Measurements from ENCODE around the gene KLK15.
"Not testable (repeated sequence)": the region's sequence is repeated elsewhere in the genome, so short reads cannot be mapped to it uniquely, and the experiment has no call there.

The KLK15 gene

DNA sequence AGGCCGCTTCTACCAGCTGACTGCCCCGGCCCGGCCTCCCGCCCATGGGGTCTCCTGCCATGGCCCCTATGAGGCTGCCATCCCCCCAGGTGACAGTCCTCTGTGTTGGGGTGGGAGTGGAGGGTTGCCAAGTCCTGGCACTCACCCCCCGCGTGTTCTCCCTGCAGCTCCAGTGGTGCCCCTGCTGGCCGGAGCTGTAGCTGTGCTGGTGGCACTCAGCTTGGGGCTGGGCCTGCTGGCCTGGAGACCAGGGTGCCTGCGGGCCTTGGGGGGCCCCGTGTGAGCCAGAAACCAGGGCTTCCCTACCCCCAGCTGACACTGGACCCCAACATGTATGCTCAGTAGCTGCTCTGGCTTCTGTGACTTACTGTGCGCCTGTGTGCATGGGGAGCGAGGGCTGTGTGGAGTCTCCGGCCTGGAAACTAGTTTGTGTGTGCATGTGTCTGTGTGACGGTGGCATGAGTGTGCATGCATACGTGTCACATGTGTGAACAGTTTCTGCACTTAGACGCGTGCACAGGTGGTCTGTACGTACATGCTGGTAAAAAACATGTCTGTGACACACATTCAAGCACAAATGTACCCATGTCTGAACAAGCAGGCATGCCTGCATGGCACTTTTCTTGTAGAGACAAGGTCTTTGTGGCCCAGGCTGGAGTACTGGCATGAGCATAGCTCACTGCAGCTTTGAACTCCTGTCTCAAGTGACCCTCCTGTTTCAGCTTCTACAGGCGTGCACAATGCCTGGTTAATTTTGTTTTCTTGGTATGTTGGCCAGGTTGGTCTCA lies 38.3 kb downstream of the KLK15 start:
- peak; percentile 29 for DNase-seq

DNA sequence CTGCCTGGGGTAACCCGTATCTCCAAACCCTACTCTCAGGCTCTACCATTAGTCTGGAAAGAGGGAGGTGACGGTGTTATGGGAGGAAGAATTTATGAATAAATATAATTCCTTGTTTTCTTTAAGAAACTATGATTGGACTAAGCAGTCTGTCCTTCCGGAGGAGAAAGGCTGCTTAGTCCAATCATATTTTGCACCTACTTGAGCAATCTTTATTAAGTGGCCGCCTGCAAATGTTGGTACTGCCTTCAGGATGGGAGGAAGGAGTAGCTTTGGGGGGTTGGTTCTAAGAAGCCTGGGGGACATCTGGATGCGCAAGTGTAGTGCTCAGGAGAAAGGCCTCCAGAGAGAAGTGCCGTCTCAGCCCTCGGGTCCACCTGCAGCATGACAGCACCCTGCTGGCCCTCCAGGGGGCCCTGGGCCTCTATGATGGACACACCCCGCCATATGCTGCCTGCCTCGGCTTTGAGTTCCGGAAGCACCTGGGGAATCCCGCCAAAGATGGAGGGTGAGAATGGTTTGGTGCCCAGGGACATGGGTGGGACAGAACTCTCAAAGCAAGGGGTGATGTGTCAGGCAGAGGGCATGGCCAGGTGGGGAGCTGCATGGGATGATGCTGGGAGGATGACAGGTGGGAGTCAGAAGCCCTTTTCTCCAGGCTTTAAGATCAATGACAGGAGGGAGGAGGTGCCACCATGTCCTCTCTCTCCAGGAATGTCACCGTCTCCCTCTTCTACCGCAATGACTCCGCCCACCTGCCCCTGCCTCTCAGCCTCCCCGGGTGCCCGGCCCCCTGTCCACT lies 39.1 kb downstream of the KLK15 start:
- peak; percentile 33 for DNase-seq

DNA sequence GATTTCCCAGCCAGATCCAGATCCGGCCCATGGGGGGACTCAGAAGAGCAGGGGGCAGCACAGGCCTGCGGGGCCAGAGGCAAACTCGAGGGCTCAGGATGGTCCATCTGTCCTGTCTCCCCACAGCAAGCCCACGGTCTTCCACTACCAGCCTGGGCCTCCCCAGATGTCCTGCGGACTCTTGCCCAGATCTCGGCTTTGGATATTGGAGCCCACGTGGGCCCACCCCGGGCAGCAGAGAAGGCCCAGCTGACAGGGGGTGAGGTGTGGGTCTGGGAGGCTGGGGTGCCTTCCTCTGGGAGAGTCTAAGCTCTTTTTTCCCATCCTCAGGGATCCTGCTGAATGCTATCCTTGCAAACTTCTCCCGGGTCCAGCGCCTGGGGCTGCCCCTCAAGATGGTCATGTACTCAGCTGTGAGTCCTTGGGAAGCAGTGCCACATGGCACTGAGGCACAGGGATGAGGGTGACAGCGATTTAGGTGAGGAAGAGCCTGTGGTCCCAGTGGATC lies 39.8 kb downstream of the KLK15 start:
- DNase-seq: no peak

DNA sequence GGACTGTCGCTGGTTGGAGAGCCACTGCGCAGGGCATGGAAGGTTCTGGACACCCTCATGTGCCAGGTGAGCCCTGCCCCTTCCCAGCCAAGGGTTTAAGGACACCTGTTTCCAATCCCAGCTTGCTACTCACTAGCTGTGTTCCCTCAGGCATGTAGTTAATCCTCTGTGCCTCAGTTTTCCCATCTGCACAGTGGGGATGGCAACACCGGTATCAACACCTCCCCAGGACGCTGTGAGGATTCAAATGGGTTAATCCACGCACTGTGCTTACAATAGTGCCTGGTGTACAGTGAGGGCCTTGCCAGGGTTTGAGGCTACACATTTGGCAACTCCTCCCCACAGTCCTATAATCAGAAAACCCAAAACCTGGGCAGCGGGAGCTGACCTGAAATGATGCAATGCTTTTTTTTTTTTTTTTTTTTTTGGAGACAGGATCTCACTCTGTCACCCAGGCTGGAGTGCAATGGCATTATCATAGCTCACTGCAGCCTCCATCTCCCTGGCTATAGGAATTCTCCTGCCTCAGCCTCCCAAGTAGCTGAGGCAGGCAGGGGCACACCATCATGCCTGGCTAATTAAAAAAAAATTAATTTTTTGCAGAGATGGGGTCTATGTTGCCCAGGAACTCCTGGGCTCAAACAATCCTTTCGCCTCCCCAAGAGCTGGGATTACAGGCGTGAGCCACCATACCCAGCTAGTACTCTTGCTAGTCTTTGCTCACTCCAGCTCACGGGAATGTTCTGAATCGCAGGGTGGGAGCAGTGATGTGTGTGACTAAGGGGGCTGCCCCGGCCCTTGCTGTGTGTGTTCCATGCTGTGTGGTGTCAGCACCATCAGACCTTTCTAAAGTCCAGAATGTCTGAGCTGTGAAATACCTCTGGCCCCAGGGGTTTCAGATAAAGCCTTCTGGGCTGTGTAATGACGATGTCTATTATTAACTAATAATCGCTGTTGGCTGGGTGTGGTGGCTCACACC lies 40.8 kb downstream of the KLK15 start:
- no peak for DNase-seq

DNA sequence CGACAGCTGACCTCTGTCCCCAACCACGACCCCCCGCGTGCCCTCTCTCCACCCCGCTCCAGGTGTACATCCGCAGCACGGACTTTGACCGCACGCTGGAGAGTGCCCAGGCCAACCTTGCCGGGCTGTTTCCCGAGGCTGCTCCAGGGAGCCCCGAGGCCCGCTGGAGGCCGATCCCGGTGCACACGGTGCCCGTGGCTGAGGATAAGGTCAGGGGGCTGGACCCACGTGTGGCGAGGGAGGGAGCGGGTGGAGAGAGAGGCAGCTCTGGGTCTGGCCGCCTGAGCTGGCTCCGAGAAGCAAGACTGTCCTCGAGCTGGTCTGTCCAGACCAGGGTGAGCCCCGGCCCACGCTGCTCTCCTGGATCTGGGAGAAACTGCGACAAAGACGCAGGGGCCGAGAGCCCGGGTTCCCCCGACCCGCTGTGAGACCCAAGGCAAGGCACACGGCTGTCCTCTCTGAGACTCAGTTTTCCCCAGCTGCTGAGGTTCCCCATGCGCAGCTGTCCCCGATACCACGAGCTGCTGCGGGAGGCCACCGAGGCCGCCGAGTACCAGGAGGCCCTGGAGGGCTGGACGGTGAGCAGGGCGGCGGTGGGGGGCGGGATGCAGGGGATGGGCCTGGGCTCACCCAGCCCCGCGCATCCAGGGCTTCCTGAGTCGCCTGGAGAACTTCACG lies 41.6 kb downstream of the KLK15 start:
- no peak for DNase-seq

DNA sequence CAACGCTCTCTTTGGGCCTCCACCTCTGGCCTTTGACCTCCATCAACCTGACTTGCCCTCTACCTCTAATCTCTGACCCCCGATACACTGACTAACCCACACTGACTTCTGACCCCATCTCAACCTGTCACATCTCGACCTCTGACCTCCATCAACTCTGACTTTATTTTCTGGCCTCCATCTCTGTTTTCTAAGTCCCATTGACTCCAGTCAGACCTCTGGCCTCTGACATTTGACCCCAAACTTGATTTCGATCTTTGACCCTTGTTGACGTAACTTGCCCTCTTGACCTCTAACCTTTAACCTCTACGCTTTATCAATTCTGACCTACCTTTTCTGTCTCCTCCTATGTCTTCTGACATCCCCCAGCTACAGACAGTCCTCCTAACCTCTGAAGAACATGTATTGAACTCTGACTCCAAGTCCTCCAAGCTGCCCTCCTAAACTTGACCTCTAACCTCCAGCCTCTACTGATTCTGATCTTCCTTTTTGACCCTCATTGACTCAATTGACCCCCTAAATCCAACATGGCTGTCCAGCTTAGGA lies 42.4 kb downstream of the KLK15 start:
- DNase-seq: no peak

DNA sequence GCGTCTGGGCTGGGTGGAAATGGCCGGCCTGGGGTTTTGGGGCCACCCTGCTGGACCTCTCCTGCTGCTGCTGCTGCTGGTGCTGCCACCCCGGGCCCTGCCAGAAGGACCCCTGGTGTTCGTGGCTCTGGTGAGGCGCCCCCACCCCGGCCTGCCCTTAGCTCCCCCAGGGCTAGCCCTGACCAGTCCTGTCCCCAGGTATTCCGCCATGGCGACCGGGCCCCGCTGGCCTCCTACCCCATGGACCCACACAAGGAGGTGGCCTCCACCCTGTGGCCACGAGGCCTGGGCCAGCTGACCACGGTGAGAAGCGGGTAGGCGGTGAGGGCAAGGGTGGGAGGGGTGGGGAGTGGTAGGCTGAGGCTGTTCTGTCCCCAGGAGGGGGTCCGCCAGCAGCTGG lies 43.0 kb downstream of the KLK15 start, which contains the start of gene ACP4:
Gene ACP4, plus strand, starts transcription at position 20 of the 400 bp plus-strand sequence. Its CDS starts 0 bp downstream, at position 20.
- no peak for DNase-seq

DNA sequence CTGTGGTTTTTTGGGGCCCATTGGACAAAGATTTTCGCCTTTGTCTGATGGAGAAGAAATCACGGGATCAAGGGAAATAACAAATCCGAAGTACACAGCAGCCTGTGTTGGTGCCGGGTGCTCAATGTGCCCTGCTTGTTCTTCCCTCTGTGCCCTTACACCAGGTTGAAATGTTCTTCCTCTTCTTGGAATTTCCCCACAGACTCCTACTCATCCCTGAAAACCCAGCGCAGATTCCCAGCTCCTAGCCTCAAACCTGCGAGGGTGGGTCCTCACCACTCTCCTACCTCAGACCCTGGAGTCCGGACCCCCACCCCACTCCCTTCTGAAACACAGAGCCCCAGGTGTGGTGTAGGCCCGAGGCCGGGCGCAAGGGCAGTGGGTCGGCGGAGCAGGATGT lies 48.0 kb downstream of the KLK15 start:
- no peak for DNase-seq

DNA sequence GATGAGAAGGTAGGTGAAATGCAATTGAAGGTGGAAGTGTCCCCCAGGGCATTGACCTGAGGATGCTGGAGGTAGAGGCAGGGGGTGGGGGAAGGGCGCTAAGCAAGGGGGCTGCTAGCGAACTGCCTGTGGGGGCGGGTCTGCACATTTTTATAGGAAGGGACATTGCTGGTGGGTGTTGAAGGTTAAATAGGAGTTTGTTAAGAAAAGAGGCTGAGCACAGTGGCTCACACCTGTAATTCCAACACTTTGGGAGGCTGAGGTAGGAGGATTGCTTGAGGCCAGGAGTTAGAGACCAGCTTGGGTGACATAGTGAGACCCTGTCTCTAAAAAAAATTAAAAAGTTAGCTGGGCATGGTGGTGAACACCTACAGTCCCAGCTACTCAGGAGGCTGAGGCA lies 48.7 kb downstream of the KLK15 start:
- no peak for DNase-seq

DNA sequence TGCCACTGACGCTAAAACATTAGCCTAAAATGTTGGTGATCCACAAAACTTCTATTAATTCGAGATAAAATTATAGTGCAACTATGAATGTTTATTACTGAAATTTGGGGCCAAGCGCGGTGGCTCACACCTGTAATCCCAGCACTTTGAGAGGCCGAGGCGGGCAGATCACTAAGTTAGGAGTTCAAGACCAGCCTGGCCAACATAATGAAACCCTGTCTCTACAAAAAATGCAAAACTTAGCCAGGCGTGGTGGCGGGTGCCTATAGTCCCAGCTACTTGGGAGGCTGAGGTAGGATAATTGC lies 49.6 kb downstream of the KLK15 start:
- not testable (repeated sequence) for DNase-seq

DNA sequence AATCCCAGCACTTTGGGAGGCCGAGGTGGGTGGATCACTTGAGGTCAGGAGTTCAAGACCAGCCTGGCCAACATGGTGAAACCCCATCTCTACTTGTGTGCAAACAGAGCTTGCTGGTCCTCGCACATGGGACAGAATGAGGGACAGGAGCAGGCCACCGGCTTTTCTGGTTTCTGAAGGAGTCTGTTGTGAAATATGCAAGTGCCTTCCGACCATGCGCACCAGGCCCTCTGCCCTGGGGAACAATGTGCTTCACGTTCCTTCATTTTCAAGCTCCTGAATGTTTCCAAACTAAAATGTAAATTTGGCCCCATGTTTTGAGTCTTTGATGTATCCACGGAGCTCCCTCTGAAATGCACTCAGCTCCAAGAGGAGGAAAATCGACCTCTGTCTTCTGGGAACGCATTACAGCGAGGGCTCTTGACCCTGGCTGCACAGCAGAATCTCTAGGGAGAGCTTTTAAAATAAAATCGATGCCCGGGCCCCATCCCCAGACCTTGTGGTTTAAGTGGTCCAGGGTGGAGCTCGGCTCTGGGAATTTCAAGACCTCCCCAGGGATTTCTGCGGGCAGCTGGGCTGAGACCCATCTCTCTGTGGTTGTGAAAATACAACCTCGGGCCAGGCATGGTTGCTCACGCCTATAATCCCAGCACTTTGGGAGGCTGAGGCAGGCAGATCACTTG lies 52.5 kb downstream of the KLK15 start:
- DNase-seq: no peak

DNA sequence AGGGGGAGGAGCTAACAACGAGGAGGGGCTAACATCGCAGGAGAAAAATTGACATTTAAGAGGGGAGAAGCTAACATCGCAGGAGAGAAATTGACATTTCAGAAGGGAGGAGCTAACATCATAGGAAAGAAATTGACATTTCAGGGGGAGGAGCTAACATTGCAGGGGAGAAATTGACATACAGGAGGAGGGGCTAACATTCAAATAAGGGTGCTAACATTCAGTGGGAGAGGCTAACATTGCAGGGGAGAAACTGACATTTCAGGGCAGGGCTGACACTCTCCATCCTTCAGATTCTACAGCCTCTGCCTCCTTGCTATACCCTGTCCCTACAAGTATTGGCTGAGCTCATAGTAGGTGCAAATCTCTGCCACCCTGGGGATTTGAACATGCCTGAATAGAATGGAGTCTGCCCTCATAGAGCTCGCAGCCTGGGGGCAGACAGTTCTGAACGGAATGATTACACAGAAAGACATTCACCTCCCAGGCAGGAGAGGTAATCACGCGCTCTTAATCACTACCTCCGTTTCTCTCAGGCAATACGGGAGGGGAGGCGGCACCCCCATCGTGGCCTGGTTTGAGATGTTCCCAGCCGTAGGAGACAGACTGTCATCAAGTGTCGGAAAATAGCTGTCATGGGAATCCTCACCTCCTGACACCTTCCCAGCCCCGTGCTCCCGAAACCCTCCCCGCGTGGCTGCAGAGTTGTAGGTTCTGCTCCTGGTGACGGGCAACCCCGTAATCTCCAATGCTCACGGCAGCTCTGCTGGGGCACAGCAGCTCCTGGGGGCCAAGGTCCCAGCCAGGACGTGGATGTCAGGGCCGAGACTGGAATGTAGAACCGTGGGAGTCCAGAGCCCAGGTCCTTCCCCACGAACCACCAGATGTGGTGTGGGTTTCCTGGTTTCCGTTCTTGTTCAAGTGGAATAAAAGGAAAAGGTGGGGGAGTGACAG lies 53.6 kb downstream of the KLK15 start:
- no peak for DNase-seq

DNA sequence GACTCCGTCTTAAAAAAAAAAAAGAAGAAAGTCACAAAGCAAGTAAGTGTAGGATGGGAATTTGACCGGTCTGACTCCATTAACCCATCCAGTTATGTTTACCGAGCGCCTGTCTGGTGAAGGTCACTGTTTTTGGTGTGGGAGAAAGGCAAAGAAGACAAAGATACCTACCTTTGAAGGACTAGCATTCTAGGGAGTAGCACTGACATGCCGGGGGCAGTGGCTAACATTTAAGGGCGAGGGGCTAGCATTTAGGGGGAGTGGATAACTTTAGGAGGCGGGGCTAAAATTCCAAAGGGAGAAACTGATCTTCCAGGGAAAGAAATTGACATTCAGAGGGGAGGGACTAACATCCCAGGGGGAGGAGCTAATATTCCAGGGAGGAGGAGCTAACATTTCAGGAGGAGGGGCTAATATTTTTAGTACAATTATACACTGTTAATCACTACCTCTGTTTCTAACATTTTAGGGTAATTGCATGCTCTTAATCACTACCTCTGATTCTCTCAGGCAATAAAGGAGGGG lies 54.4 kb downstream of the KLK15 start:
- DNase-seq: no peak

DNA sequence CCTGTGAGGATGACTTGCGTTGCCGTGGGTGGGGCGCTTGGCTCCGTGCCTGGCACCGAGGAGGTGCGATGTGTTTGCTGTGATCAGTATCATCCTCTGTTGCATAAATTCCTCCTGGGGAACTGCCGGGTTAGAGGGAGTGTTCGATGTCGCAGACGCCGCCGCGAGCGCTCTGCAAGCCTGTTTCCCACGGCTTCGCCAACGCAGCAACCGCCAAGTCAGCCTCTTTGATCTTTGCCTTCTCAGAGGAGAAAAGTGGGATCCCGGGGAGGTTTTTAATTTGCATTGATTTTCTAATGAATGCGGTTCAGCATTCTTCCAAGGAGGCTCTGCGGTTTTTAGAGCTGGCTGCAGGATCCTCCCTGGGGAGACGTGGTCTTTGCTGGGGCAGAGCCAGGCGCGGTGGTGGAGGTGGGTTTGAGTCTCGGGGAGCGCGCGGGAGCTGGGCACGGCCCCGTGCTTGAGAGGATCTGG lies 55.5 kb downstream of the KLK15 start:
- DNase-seq: peak; percentile 41

DNA sequence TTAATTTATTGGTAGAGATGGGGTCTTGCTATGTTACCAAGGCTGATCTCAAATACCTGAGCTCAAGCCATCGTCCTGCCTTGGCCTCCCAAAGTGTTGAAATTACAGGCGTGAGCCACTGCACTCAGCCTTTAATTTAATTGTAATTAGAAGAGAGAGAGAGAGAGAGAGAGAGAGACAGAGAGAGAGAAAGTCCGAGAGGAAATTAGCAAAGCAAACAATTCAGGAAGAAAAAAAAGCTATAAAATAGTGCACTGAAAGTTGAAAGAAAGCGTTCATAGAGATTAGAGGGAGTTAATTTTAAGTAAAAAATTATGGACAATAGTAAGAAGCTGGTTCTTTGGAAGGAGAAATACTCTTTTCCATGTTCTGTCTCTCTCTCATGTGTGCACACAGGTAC lies 56.1 kb downstream of the KLK15 start:
- DNase-seq: no peak

DNA sequence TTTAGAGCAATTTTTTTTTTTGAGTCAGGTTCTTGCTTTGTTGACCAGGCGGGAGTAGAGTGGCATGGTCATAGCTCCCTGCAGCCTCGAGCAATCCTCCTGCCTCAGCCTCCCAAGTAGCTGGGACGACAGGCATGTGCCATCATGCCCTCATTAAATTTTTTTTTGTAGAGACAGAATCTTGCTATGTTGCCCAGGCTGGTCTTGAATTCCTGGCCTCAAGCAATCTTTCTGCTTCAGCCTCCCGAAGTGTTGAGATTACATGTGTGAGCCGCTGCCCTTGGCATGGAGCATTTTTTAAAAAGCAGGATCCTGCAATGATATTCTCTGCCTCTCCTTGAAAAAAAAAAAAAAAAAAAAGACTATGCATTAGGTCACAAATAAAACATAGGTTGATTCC lies 57.2 kb downstream of the KLK15 start:
- no peak for DNase-seq

Measured in fibroblast of skin of right biceps (primary cell).